WTC11 (cell line): ENCODE data around the gene RPL36. TPM values are rescaled to one million over a fixed set of nuclear protein-coding genes. Genes with fewer than 3 reads are reported as not detected.
A peak's percentile ranks its signal among the peaks of the same experiment; 100 is the strongest.

Source experiments
- ATAC-seq: fragments of 200-7000 bp; cut with Tn5 transposase; 2 replicates; pipeline ENCODE4 v1.10.0; 2021; ENCODE audit warnings: mild to moderate bottlenecking, moderate library complexity
- Bru-seq: library from RNA; stranded (reverse); fragments of 400-500 nt; gene quantifications from one replicate; lab custom pipeline; 2021; lab: Mats Ljungman, UMichigan
- CTCF ChIA-PET: fragments of 300-600 bp; sonication (Branson Sonifier 250); formaldehyde crosslinking; loops from one replicate; lab custom pipeline; 2021; ENCODE audit warnings: antibody characterized with exemption; lab: Charles Lee
- POLR2A ChIA-PET: fragments of 350-600 bp; sonication (Branson Sonifier 250); formaldehyde crosslinking; loops from one replicate; lab custom pipeline; 2021; ENCODE audit warnings: antibody characterized with exemption; lab: Charles Lee
- DNase-seq: peaks from one replicate; pipeline ENCODE4 v3.0.0; 2021; ENCODE audit warnings: low spot score
- H3K27ac Mint-ChIP-seq: 2 replicates; pipeline ENCODE4 v1.8.0; 2021; ENCODE audit warnings: mixed read lengths
- H3K27me3 Mint-ChIP-seq: 2 replicates; pipeline ENCODE4 v1.8.0; 2021; ENCODE audit warnings: low read depth, mild to moderate bottlenecking, moderate library complexity, mixed read lengths
- H3K36me3 Mint-ChIP-seq: 2 replicates; pipeline ENCODE4 v1.8.0; 2021; ENCODE audit warnings: mixed read lengths
- H3K4me1 Mint-ChIP-seq: 2 replicates; pipeline ENCODE4 v1.8.0; 2022; ENCODE audit warnings: mixed read lengths
- H3K4me3 Mint-ChIP-seq: 2 replicates; pipeline ENCODE4 v1.8.0; 2021; ENCODE audit warnings: mild to moderate bottlenecking, moderate library complexity, mixed read lengths
- H3K9me3 Mint-ChIP-seq: 2 replicates; pipeline ENCODE4 v1.8.0; 2021; ENCODE audit warnings: mixed read lengths
- CREM ChIP-seq: sonication (generic); formaldehyde crosslinking; IDR thresholded peaks from 2 replicates; pipeline ENCODE4 v1.8.1; 2022; ENCODE audit warnings: mild to moderate bottlenecking, missing genetic modification reagents, moderate library complexity
- FOXJ3 ChIP-seq: sonication (generic); formaldehyde crosslinking; IDR thresholded peaks from 2 replicates; pipeline ENCODE4 v1.9.0; 2021; ENCODE audit warnings: missing genetic modification reagents, mild to moderate bottlenecking, borderline replicate concordance
- FOXK1 ChIP-seq: sonication (generic); formaldehyde crosslinking; IDR thresholded peaks from 2 replicates; pipeline ENCODE4 v1.8.0; 2022; ENCODE audit warnings: mild to moderate bottlenecking, moderate library complexity, missing genetic modification reagents
- HMGA2 ChIP-seq: fragments of 250-450 bp; sonication (Bioruptor Pico); IDR thresholded peaks from 2 replicates; pipeline ENCODE4 v1.4.0; 2021; ENCODE audit warnings: mild to moderate bottlenecking, moderate library complexity
- MYBL2 ChIP-seq: sonication (generic); formaldehyde crosslinking; IDR thresholded peaks from 2 replicates; pipeline ENCODE4 v1.8.1; 2023; ENCODE audit warnings: mild to moderate bottlenecking, moderate library complexity, missing genetic modification reagents
- NFATC4 ChIP-seq: fragments of 250-450 bp; sonication (Bioruptor Pico); IDR thresholded peaks from 2 replicates; pipeline ENCODE4 v1.9.0; 2021; ENCODE audit warnings: mild to moderate bottlenecking
- NFE2L1 ChIP-seq: sonication (generic); formaldehyde crosslinking; IDR thresholded peaks from 2 replicates; pipeline ENCODE4 v1.8.1; 2023; ENCODE audit warnings: missing genetic modification reagents
- PRRX2 ChIP-seq: fragments of 250-450 bp; sonication (Bioruptor Pico); IDR thresholded peaks from 2 replicates; pipeline ENCODE4 v1.8.0; 2021; ENCODE audit warnings: mild to moderate bottlenecking
- RELA ChIP-seq: sonication (generic); formaldehyde crosslinking; IDR thresholded peaks from 2 replicates; pipeline ENCODE4 v1.8.1; 2022; ENCODE audit warnings: missing genetic modification reagents, mild to moderate bottlenecking, borderline replicate concordance
- SMAD3 ChIP-seq: sonication (generic); formaldehyde crosslinking; IDR thresholded peaks from 2 replicates; pipeline ENCODE4 v1.8.0; 2022; ENCODE audit warnings: missing genetic modification reagents, mild to moderate bottlenecking, borderline replicate concordance
- SP1 ChIP-seq: sonication (generic); formaldehyde crosslinking; conservative IDR thresholded peaks from 2 replicates; pipeline ENCODE4 v1.8.1; 2022; ENCODE audit warnings: missing genetic modification reagents
- ZNF121 ChIP-seq: sonication (generic); formaldehyde crosslinking; IDR thresholded peaks from 2 replicates; pipeline ENCODE4 v1.8.0; 2023; ENCODE audit warnings: missing genetic modification reagents
- ZNF416 ChIP-seq: fragments of 250-450 bp; sonication (Bioruptor Pico); IDR thresholded peaks from 2 replicates; pipeline ENCODE4 v1.9.0; 2021; ENCODE audit warnings: mild to moderate bottlenecking, inconsistent platforms
- ZNF671 ChIP-seq: fragments of 250-450 bp; sonication (Bioruptor Pico); IDR thresholded peaks from 2 replicates; pipeline ENCODE4 v1.8.0; 2021; ENCODE audit warnings: mild to moderate bottlenecking
- long read RNA-seq, 3 experiments: library from RNA in 1 of 3; library from capped mRNA in 1 of 3; library from polyadenylated mRNA in 1 of 3; unstranded in 2 of 3; stranded (forward) in 1 of 3; transcript quantifications; one replicate each; pipeline ENCODE4 v2.0.0, GENCODE V29; 2021
- total RNA-seq: library from RNA; stranded (reverse); gene quantifications from 3 replicates; pipeline ENCODE4 v1.2.3, GENCODE V29; 2021
- TF ChIP-seq, protein P1 (sequence below): sonication (generic); formaldehyde crosslinking; IDR thresholded peaks from 2 replicates; pipeline ENCODE4 v1.8.1; 2022; ENCODE audit warnings: missing genetic modification reagents, borderline replicate concordance
- TF ChIP-seq, protein P2 (sequence below): sonication (generic); formaldehyde crosslinking; IDR thresholded peaks from 2 replicates; pipeline ENCODE4 v1.8.0; 2022; ENCODE audit warnings: mild to moderate bottlenecking, missing genetic modification reagents
- TF ChIP-seq, protein P3 (sequence below): sonication (generic); formaldehyde crosslinking; IDR thresholded peaks from 2 replicates; pipeline ENCODE4 v1.8.1; 2023; ENCODE audit warnings: mild to moderate bottlenecking, missing genetic modification reagents, moderate library complexity
- TF ChIP-seq, protein P4 (sequence below): fragments of 250-450 bp; sonication (Bioruptor Pico); conservative IDR thresholded peaks from 2 replicates; pipeline ENCODE4 v1.9.0; 2021; ENCODE audit warnings: mild to moderate bottlenecking
- TF ChIP-seq, protein P5 (sequence below): sonication (generic); formaldehyde crosslinking; conservative IDR thresholded peaks from 2 replicates; pipeline ENCODE4 v1.8.1; 2022; ENCODE audit warnings: mild to moderate bottlenecking, missing genetic modification reagents
- TF ChIP-seq, protein P6 (sequence below): sonication (generic); formaldehyde crosslinking; IDR thresholded peaks from 2 replicates; pipeline ENCODE4 v1.8.0; 2023; ENCODE audit warnings: missing genetic modification reagents
- TF ChIP-seq, protein P7 (sequence below): sonication (generic); formaldehyde crosslinking; IDR thresholded peaks from 2 replicates; pipeline ENCODE4 v1.8.0; 2022; ENCODE audit warnings: missing genetic modification reagents
- TF ChIP-seq, protein P8 (sequence below): sonication (generic); formaldehyde crosslinking; IDR thresholded peaks from 2 replicates; pipeline ENCODE4 v1.8.0; 2022; ENCODE audit warnings: mild to moderate bottlenecking, missing genetic modification reagents

Gene RPL36
- total RNA-seq = 1,080 to 1,240 TPM (median 1,178 TPM) in 3 replicates
- Bru-seq, nascent RNA = percentile 84 among the genes with signal in this experiment
- long read RNA-seq, experiment 1, transcript RPL36-202 (3 exons, 556 nt) = minor isoform, 47 of 674 reads
- long read RNA-seq, experiment 1, transcript RPL36-201 (4 exons, 707 nt) = major isoform, 596 of 674 reads
- long read RNA-seq, experiment 1, partial matches to known transcripts = 16 of 674 reads
- long read RNA-seq, experiment 1, other reads (novel, unspliced or antisense) = 13 of 674 reads
- long read RNA-seq, experiment 2, transcript RPL36-202 (3 exons, 556 nt) = major isoform, 894 of 1,856 reads
- long read RNA-seq, experiment 2, transcript RPL36-201 (4 exons, 707 nt) = minor isoform, 877 of 1,856 reads
- long read RNA-seq, experiment 2, partial matches to known transcripts = 54 of 1,856 reads
- long read RNA-seq, experiment 2, other reads (novel, unspliced or antisense) = 27 of 1,856 reads
- long read RNA-seq, experiment 3, transcript RPL36-202 (3 exons, 556 nt) = major isoform, 10 of 26 reads
- long read RNA-seq, experiment 3, partial matches to known transcripts = 4 of 26 reads
- long read RNA-seq, experiment 3, other reads (novel, unspliced or antisense) = 8 of 26 reads

DNA sequence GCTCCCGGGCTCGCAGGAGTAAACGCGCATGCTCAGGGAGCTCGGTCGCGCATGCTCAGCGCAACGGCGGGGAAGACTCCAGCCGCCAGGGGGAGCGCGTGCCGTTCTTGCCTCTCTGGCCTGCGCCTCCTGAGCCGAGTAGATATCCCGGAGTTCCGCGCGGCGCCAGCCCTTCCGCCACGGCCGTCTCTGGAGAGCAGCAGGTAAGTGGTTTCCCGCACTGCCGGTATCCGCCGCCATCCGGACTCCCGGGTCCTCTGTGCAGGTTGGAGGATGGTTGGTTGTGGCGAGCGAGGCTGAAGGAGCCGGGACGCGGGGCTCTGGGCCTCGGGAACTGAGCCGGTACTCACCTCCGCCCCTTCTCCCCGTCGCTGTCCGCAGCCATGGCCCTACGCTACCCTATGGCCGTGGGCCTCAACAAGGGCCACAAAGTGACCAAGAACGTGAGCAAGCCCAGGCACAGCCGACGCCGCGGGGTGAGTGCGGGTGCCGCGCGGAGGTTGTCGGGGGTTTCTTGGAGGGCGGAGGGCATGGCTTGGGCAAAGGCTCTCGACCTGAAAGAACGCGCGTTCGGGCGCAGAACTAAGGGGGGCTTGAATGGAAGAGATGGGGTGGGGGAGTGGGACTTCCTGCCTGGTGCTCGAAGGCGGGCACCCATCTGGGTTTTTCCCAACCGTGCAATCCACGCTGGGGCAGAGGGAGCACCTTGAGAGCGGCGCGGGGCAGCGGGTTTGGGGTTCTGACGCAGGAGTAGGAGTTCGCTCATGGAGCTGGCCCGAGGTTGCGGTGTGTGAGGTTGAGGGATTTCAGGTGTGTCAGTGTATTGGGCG, at the start of gene RPL36:
Gene RPL36, plus strand, starts transcription at position 171 of the 830 bp plus-strand sequence. Its CDS starts 213 bp downstream, at position 384.
- Mint-ChIP-seq H3K36me3 (peaks cover 35% of the 10 kb centered on the region), H3K9me3 (no peaks in the 10 kb centered on the region), H3K27ac (peak within 1 kb of the TSS; percentile 95), H3K27me3 (peaks cover 5% of the 10 kb centered on the region; the same call in 1 of the 2 replicates), H3K4me1 (peaks cover 15% of the 10 kb centered on the region), H3K4me3 (peak within 1 kb of the TSS; percentile 99)
- ChIA-PET CTCF (interaction anchor here (0.5 to 2.0 kb wide), 38 partner anchors 8 to 1831 kb away, joined by 3 to 27 read pairs (median 5); partner anchors contain the start of genes CATSPERD, DUS3L, HSD11B1L and LONP1), POLR2A (interaction anchor here (0.6 to 2.7 kb wide), 11 partner anchors 11 to 138 kb away, joined by 3 to 14 read pairs (median 4); partner anchors contain the start of genes CATSPERD, LONP1, SAFB and SAFB2)
- DNase-seq (peak; percentile 99), ATAC-seq (peak; percentile 19)
- TF ChIP-seq ZNF671 = no peak
- TF ChIP-seq, protein P1, sequence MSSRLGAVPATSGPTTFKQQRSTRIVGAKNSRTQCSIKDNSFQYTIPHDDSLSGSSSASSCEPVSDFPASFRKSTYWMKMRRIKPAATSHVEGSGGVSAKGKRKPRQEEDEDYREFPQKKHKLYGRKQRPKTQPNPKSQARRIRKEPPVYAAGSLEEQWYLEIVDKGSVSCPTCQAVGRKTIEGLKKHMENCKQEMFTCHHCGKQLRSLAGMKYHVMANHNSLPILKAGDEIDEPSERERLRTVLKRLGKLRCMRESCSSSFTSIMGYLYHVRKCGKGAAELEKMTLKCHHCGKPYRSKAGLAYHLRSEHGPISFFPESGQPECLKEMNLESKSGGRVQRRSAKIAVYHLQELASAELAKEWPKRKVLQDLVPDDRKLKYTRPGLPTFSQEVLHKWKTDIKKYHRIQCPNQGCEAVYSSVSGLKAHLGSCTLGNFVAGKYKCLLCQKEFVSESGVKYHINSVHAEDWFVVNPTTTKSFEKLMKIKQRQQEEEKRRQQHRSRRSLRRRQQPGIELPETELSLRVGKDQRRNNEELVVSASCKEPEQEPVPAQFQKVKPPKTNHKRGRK (CRISPR knock-in tag) = no peak
- no peak for TF ChIP-seq SMAD3 (CRISPR knock-in tag)
- TF ChIP-seq, protein P2, sequence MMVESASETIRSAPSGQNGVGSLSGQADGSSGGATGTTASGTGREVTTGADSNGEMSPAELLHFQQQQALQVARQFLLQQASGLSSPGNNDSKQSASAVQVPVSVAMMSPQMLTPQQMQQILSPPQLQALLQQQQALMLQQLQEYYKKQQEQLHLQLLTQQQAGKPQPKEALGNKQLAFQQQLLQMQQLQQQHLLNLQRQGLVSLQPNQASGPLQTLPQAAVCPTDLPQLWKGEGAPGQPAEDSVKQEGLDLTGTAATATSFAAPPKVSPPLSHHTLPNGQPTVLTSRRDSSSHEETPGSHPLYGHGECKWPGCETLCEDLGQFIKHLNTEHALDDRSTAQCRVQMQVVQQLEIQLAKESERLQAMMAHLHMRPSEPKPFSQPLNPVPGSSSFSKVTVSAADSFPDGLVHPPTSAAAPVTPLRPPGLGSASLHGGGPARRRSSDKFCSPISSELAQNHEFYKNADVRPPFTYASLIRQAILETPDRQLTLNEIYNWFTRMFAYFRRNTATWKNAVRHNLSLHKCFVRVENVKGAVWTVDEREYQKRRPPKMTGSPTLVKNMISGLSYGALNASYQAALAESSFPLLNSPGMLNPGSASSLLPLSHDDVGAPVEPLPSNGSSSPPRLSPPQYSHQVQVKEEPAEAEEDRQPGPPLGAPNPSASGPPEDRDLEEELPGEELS (CRISPR knock-in tag) = peak; percentile 38; the same call in 1 of the 2 replicates
- TF ChIP-seq FOXJ3 (CRISPR knock-in tag) = no peak
- no peak for TF ChIP-seq NFATC4 (CRISPR knock-in tag)
- peak; percentile 70; the same call in 1 of the 2 replicates for TF ChIP-seq FOXK1 (CRISPR knock-in tag)
- TF ChIP-seq, protein P3, sequence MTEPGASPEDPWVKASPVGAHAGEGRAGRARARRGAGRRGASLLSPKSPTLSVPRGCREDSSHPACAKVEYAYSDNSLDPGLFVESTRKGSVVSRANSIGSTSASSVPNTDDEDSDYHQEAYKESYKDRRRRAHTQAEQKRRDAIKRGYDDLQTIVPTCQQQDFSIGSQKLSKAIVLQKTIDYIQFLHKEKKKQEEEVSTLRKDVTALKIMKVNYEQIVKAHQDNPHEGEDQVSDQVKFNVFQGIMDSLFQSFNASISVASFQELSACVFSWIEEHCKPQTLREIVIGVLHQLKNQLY (CRISPR knock-in tag) = peak; percentile 82; the same call in 1 of the 2 replicates
- TF ChIP-seq, protein P4, sequence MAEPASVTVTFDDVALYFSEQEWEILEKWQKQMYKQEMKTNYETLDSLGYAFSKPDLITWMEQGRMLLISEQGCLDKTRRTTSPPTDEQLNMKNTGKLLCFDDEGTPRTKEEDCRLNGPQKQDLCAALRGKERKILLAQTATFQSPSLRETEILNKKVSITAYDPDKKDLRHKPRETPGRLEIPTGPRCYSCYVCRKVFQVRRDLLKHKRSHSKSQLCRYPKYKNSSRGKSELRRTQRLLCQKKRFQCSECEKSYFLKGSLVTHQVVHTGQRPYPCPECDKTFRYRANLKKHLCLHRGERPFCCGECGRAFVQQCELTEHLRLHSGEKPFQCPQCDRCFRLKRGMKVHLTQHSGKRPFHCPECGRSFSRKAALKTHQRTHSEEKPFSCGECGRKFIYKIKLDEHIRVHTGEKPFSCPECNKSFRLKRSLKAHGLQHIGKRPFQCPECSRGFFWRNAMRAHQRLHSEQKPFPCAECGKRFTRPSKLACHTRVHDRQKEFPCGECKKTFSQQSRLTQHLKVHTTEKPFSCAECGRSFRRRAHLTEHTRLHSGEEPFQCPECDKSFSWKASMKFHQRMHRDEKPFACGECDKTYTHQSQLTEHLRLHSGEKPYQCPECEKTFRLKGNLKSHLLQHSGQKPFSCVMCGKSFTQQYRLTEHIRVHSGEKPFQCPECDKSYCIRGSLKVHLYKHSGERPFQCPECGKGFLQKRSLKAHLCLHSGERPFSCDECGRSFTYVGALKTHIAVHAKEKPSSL (CRISPR knock-in tag) = no peak
- TF ChIP-seq ZNF416 (CRISPR knock-in tag) = peak; percentile 53; the same call in 1 of the 2 replicates
- TF ChIP-seq ZNF121 (CRISPR knock-in tag) = no peak
- TF ChIP-seq HMGA2 (CRISPR knock-in tag) = no peak
- peak; percentile 76 for TF ChIP-seq SP1
- TF ChIP-seq PRRX2 = no peak
- no peak; the same call in 1 of the 2 replicates for TF ChIP-seq RELA (CRISPR knock-in tag)
- TF ChIP-seq, protein P5, sequence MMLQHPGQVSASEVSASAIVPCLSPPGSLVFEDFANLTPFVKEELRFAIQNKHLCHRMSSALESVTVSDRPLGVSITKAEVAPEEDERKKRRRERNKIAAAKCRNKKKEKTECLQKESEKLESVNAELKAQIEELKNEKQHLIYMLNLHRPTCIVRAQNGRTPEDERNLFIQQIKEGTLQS (CRISPR knock-in tag) = no peak
- TF ChIP-seq MYBL2 (CRISPR knock-in tag) = peak; percentile 76; the same call in 1 of the 2 replicates
- TF ChIP-seq, protein P6, sequence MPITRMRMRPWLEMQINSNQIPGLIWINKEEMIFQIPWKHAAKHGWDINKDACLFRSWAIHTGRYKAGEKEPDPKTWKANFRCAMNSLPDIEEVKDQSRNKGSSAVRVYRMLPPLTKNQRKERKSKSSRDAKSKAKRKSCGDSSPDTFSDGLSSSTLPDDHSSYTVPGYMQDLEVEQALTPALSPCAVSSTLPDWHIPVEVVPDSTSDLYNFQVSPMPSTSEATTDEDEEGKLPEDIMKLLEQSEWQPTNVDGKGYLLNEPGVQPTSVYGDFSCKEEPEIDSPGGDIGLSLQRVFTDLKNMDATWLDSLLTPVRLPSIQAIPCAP (CRISPR knock-in tag) = no peak
- TF ChIP-seq CREM (CRISPR knock-in tag) = peak; percentile 76; the same call in 1 of the 2 replicates
- TF ChIP-seq, protein P7, sequence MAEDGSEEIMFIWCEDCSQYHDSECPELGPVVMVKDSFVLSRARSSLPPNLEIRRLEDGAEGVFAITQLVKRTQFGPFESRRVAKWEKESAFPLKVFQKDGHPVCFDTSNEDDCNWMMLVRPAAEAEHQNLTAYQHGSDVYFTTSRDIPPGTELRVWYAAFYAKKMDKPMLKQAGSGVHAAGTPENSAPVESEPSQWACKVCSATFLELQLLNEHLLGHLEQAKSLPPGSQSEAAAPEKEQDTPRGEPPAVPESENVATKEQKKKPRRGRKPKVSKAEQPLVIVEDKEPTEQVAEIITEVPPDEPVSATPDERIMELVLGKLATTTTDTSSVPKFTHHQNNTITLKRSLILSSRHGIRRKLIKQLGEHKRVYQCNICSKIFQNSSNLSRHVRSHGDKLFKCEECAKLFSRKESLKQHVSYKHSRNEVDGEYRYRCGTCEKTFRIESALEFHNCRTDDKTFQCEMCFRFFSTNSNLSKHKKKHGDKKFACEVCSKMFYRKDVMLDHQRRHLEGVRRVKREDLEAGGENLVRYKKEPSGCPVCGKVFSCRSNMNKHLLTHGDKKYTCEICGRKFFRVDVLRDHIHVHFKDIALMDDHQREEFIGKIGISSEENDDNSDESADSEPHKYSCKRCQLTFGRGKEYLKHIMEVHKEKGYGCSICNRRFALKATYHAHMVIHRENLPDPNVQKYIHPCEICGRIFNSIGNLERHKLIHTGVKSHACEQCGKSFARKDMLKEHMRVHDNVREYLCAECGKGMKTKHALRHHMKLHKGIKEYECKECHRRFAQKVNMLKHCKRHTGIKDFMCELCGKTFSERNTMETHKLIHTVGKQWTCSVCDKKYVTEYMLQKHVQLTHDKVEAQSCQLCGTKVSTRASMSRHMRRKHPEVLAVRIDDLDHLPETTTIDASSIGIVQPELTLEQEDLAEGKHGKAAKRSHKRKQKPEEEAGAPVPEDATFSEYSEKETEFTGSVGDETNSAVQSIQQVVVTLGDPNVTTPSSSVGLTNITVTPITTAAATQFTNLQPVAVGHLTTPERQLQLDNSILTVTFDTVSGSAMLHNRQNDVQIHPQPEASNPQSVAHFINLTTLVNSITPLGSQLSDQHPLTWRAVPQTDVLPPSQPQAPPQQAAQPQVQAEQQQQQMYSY = 0 out of 2 replicates have a peak, but pooled peaks have one; percentile 24
- TF ChIP-seq, protein P8, sequence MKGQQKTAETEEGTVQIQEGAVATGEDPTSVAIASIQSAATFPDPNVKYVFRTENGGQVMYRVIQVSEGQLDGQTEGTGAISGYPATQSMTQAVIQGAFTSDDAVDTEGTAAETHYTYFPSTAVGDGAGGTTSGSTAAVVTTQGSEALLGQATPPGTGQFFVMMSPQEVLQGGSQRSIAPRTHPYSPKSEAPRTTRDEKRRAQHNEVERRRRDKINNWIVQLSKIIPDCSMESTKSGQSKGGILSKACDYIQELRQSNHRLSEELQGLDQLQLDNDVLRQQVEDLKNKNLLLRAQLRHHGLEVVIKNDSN (CRISPR knock-in tag) = peak; percentile 67
- peak; percentile 61; the same call in 1 of the 2 replicates for TF ChIP-seq NFE2L1
